ELR (cell line): ENCODE measurements around the gene FAM210A.
"Not testable (repeated sequence)": the region's sequence is repeated elsewhere in the genome, so short reads cannot be mapped to it uniquely, and the experiment has no call there.

Experiments
- DNase-seq: peaks from one replicate; pipeline ENCODE4 v3.0.0-alpha.2; 2015; ENCODE audit warnings: low read depth

FAM210A gene

DNA sequence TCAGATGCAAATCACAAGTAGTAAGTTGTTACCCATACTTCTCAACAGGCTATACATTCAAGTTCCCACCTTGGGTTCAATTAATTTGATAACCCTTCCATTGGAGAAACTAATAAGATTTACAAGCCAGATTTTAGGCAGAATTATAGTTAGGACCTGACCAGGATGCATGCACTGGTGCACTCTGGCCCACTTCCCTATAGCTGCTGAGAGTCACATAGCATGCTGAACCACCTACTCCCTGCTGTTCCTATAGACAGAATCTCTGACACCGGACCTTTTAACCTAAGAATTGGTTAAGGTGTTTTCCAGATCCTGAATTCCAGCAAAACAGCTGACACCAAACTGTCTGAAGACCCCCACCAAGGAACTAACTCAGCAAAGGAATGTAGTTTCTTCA, 26.2 kb downstream of the FAM210A start:
- DNase-seq: no peak

DNA sequence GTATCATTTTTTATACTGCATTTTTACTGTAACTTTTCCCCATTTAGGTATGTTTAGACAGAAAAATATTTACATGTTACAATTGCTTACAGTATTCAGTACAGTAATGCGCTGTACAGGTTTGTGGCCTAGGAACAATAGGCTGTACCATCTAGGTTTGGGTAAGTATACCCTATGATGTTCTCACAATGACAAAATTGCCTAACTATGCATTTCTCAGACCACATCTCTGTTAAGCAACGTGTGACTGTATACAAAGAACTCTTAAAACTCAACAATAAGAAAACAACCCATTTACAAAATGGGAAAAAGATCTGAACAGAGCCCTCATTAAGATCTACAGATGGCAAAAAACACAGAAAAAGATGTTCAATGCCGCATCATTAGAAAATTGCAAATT, 29.4 kb downstream of the FAM210A start:
- DNase-seq: no peak

DNA sequence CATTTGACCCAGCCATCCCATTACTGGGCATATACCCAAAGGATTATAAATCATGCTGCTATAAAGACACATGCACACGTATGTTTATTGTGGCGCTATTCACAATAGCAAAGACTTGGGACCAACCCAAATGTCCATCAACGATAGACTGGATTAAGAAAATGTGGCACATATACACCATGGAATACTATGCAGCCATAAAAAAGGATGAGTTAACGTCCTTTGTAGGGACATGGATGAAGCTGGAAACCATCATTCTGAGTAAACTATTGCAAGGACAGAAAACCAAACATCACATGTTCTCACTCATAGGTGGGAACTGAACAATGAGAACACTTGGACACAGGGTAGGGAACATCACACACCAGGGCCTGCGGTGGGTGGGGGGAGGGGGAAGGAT, 31.0 kb downstream of the FAM210A start:
- DNase-seq: not testable (repeated sequence)

DNA sequence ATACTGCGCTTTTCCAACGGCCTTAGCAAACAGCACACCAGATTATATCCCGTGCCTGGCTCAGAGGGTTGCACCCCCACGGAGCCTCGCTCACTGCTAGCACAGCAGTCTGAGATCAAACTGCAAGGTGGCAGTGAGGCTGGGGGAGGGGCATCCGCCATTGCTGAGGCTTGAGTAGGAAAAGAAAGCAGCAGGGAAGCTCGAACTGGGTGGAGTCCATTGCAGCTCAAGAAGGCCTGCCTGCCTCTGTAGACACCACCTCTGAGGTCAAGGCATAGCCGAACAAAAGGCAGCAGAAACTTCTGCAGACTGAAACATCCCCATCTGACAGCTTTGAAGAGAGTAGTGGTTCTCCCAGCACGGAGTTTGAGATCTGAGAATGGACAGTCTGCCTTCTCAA, 36.3 kb downstream of the FAM210A start:
- DNase-seq: not testable (repeated sequence)

DNA sequence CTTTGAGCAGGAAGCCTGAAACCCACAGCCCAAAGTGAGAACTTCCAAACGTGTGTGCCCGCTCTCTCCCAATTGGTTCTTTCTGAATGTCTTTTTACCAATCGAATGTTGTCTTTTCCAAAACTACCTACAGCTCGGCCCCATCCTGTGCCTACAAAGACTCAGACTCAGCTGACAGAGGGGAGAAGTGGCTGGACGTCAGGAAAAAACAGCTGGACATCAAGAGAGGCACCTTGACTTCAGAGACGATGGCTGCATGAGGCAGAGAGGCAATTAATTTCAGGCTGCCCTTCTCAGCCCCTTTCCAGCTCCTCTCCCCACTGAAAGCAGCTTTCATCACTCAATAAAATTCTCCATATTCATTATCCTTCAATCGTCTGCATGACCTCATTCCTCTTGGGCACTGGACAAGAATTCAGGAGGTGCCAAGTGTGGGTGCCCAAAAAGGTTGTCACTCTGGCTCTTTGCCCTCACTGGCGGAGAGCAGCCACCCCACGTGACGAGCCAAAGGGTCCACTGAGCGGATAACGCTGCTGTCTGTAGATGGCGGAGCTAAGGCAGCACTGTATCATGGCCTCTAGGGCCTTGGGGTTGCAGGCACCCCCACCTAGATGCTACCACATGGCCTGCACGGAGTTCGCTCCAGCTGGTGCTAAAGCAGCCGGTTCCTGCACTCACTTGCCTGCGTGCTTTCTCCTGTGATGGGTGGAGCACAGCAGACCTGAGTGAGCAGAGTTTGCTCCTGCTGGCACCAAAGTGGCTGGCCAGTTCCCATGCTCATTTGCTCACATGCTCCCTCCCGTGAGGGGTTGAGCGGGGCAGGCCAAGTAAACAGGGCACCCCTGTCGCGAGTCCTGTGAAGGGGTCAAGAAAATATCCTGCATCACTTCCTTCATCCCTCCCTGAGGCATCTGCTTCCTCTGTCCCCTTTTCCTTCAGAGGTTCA, 37.9 kb downstream of the FAM210A start:
- DNase-seq: no peak

DNA sequence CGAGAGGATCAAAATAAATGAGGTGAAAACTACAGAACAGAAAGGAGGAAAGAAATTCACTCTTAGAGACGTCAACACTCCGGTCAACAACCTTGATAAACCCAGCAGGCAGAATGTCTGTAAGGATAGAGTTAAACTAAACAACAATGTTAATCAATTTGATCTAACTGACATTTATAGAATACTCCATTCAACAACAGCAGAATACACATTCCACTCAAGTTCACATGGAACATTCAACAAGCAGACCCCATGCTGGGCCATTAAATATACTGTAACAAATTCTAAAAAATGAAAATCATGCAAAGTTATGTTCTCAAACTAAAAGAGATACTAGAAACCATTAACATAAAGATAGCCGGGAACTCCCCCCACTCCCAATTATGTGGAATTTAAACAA, 41.8 kb downstream of the FAM210A start:
- no peak for DNase-seq

DNA sequence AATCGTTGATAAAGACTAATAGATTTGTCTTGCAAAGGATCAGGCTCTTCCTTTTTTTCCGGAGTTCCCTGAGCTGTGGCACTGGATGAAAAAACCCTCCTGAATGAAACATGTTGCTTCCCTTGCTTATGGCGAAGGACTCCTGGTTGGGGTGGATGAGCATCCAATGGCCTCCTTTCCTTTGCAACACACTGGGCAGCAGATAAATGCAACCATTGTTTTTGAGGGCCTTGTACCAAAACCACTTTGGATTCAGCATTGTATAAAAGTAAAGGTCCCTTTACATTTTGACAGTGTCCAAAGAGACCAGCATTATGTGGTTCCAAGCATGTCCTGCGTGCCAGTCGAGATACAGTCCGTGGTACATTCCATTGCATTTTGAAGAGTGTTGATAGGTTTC, 44.7 kb downstream of the FAM210A start:
- DNase-seq: no peak

DNA sequence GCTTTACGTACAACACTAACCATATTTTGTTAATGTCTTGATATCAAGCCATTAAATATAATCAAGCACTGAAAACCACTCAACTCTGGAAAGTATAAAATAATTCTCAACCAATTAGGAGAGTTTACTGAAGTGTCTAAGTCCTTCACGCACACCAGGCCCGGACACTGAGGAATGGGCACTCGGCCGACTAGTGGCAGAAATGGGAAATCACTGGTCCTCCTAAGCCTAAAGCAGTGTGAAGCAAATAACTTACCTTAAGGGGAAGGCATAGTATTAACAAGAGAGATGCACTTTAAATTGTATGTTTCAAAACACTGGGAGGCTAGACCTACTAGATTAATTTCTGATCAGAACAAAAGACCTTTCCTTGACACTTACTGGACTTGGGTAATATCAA, 45.7 kb downstream of the FAM210A start:
- DNase-seq: no peak

DNA sequence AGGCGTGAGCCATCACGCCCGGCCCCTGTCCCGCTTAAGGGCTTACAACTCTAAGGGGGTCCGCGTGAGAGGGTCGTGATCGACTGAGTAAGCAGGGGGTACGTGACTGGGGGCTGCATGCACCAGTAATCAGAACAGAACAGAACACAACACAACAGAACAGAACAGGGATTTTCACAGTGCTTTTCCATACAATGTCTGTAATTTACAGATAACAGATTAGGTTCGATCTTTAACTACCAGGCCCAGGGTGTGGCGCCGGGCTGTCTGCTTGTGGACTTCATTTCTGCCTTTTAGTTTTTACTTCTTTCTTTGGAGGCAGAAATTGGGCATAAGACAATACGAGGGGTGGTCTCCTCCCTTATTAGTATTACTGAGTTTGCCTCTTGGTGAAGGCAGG, 49.0 kb downstream of the FAM210A start:
- not testable (repeated sequence) for DNase-seq

DNA sequence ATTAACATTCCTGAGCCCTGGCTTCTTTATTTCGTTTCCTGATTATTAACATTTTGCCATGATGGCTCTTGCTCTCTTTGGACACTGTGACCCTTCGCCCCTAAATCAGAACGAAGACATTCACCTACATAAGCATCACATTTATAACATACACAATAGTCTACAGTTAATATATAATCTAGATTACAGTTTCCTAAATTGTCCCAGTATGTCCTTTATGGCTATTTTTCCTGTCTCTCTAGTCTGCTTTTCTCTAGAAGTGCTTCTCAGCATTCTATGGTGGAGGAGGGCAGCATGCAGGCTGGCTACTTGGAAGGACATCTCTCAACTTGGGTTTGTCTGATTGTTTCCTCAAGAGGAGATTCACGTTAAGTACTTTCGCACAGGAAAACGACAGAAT, 49.9 kb downstream of the FAM210A start:
- DNase-seq: no peak

DNA sequence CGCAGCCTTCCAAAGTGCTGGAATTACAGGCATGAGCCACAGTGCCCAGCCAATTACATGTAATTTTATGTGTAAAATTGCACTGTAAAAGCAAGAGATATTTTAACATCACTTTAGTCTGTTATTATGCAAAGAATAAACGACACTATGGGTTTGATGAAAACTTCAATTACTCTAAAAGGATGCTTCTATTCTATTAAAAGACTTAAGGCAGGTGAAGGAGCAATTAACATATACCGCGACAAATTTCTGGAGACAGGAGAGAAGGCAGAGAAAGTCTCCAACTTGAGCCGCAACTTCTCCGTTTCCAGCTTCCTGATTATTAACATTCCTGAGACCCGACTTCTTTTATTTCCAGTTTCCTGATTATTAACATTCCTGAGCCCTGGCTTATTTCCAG, 53.7 kb downstream of the FAM210A start:
- no peak for DNase-seq

DNA sequence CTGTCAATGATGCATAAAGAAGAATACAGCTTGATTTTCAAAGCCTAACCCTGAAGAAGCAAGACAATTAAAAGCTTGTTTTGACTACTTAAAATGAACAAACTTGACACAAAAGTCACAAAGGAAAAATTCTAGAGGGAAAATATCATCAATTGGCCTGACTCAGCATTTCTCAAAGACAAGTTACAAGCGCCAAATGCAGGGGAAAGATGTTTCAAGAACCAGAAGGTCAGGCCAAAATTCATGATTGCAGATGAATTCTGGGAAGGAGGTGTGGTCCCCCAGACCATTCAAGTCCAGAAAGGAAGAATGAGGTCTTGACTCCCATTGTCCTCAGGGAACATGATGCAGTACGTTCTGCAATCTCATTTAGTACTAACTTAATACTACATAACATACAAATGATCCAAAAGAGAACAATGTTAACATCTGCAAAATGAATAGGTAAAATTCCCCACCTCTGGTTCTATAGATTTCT, 64.5 kb downstream of the FAM210A start:
- DNase-seq: no peak

DNA sequence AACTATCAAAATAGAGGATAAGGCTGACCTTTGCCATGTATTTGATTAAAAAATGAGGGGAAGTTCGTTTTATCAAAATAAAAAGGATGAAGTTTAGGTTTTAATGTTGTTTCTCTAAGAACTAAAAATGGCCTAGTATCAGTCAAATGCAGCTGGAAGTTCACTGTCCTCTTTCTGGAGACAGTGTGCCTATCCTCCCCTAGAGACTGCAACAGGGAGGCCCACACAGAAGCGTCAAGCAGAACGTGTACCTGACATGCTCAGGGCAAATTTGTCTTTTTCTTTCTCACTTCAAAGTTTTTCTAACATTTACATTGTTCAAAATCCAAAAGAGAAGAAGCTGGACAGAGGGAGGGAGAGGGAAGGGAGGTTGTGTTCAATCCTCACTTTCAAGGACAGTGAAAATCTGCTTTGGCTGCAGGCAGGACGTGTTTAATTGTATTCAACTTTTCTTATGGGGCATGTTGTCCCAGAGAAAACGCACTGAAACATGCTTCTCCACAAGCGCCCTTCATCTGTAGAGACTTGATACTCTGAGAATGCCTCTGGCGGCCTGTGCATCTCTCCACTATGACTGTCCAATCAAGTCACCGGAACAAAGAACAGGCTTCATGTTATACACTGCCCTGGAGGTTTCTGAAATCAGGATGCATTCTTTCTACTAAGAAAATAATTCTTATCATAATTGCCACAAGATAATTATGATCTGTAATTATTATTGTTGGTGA, 65.1 kb downstream of the FAM210A start:
- DNase-seq: no peak

DNA sequence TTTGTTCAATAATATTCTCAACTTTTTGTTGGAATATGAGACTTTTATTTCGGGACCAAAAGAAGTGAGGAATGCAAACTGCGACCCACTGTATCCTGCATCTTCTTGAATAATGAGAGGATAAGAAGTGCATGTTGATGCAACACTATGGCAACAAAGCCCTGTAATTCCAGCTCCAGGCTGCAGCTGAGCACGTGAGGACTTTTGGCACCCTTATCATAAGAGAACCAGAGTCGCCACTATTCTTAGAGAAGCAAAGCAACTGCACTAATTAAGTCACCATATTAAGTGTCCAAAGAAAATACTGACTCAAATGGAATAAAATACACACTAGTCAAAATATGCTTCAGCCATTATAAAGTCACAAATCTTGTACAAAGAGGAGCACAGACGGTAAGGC, 65.8 kb downstream of the FAM210A start:
- DNase-seq: no peak

DNA sequence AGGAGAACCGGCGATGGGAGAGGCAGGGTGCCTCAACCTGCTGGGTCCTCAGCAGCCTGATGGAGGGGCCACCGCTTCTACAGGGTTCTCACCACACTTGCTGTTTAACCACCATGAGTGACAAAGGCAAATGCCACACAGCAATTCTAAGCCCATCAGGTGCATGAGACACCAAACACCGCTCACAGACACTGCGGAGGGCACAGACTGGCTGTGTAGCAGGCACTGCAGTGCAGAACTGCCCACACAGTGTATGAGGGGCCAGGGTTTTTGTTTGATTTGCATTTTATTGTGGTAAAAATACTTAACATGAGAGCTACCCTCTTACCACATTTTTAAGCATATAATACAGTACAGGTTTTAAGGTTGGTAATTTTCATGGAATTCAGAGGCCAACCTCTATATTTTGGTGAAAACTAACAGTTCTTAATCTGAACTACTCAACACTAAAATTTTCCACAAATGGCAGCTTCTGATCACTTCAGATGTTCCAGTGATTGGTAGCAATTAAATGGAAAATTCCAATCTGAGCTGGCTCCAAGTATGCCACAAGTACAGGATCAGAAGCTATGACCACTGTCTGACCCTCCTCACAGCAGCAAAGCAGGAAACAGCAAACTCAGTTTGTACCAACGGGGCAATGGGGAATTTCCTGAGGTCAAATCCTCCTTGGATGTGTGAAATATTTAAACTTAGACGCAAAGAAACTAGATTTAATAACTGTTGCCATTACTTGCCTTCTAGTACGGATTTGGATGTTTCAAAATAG, 67.7 kb downstream of the FAM210A start:
- DNase-seq: no peak

DNA sequence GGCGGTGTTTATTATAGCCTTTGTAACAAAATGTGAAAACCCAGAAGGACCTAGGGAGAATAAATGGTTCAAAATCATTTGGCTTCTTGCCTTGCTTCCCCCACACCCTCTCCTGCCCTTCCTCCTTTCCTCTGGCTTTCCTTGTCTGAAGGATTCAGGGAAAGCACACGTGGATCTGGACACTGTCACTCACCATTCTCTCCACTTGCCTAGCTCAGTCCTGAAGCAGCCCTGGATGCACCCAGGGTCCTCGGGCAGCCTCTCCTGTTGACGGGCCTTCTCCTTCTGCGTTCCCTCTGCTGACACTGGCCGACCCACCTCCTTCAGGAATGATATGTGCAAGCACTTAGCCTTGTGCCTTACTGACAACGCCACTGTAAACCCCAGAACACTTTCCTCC, 68.4 kb downstream of the FAM210A start:
- DNase-seq: no peak

DNA sequence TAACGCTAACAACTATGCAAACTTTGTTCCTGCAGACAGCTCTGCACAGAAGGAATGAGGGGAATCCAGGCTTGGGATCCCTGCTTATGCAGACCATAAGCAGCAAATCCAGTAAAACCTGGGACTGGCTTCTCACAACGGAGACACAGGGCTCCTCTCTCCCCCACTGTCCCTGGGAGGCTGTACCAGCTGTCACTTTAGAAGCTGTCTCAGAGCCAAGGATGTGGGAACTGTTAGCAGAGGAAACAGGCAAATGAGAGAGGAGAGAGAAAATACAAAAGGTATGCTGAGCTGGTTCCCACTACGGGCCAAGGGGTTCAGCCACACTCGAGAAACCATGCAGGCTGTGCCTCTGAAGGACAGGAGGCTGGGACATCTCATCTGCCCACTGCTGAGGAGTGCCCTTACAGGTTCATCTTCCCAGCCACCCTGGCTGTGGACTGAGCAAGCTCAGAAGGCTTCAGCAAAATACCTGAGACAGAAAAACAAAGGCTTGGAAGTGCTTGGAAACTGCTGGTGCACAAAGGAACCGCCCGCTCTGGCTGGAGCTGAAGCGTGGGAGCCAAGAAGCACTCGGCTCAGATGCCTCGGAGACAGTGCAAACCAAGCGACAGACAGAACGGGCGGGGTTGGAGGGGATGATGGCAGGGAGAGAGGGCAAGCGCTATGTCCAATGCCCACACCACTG, 72.5 kb downstream of the FAM210A start:
- DNase-seq: no peak

DNA sequence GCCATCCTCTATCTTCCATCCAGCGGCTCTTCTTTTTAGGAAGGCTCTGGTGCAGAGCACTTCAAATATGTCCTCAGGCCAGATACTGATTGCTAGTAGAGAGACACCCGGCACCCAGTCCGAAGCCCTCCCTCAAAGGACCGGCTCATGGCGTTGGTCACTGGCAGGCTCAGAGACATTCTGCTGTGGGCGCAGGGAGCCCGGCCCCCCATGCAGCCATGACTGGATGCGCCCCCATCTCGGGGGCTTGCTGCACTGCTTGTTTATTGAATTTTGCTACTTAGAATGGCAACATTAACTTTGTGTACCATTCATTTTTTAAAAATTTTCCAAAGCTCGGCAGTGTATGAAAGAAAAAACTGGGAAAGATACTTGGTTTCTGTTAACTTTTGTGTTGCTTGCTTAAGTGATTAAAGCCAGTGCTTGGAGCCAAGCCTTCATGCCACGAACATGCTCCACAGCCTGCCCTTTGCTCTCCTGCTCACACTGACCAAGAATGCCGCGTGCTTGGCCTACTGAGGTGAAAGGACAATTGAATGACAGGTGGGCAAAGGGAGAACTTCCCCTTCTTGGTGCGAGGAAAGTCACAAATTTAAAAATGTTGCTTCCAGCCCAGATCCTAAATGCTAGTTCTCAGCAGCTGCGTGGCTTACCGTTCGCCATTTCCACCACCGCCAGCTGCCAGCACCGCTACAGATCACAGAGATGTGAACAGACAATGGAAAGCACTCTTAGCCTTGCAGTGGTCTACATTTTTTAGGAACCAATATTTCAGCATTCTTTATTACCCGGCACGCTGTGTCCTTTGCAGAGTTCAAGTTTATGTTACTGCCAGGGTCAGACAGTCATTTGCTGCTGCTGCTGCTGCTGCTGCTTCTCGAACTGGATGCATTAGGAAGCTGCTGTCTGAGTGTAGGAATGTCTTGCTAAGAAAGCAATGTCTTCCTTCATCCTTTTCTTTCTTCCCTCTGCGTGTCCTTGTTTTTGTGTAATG, 76.7 kb downstream of the FAM210A start:
- no peak for DNase-seq

DNA sequence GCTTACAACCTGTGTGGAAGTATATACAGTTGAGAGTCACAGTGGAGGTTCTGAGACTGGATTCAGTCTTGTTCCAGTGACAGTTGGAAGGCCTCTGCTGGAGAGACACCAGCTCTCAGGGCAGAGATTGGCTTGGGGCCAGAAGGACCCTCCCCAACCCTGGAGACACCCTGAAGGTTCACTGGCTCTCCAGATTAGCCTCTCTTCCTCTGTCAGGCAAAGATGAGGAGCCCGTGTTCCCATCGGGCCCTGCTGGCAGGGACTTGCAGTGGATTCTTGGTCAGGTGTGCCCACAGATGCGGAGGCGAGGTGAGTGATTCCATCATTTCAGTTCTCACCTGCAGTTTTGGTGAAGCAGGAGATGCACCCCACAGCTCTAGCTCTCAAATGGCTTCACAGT, 78.6 kb downstream of the FAM210A start:
- no peak for DNase-seq

DNA sequence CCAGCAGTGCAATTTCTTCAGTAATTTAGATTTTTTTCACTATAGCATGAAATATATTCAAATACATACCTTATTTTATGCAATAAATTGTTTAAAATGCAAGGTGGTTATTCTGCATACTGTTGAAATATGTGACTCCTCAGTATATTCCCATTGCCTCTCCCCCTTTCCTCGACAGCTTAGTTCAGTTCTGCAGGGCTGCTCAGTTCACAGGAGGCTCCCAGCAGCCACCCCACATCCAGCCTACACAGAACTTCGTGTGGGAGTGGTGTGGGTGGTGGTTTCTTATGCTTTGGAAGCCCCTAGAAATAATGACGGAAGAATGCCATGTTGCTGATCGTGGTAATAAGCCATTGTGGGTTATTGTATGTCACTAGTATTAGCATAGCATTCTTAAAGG, 79.7 kb downstream of the FAM210A start:
- no peak for DNase-seq

DNA sequence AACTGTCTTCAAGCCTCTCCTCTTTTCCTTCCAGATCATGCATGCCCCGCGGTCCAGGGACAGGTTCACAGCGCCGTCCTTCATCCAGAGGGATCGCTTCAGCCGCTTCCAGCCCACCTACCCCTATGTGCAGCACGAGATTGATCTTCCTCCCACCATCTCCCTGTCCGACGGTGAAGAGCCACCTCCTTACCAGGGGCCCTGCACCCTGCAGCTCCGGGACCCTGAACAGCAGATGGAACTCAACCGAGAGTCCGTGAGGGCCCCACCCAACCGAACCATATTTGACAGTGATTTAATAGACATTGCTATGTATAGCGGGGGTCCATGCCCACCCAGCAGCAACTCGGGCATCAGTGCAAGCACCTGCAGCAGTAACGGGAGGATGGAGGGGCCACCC, 81.3 kb downstream of the FAM210A start:
- no peak for DNase-seq
